Measurements from ENCODE around the gene AHSA1. TPM values are rescaled to one million over a fixed set of nuclear protein-coding genes. Genes with fewer than 3 reads are reported as not detected.
A peak's percentile ranks its signal among the peaks of the same experiment; 100 is the strongest.
"Not testable (repeated sequence)": the region's sequence is repeated elsewhere in the genome, so short reads cannot be mapped to it uniquely, and the experiment has no call there.

AHSA1 gene
- total RNA-seq: 231 TPM
- long read RNA-seq, transcript AHSA1-201 (9 exons, 1,402 nt): major isoform, 138 of 147 reads
- long read RNA-seq, partial matches to known transcripts: 0 of 147 reads
- long read RNA-seq, other reads (novel, unspliced or antisense): 8 of 147 reads

GRCh38 chr14:77457522-77458248 lies at the start of gene AHSA1, which contains the start of gene VIPAS39:
Gene AHSA1 (plus strand): TSS chr14:77458093. CDS start chr14:77458190, 97 bp downstream.
Gene VIPAS39 (minus strand): TSS chr14:77457601. CDS start chr14:77454102, 3,499 bp downstream.
- peak; percentile 99 for ATAC-seq
- peak; percentile 93 for DNase-seq
- intact Hi-C loops (cut with micrococcal nuclease): loop anchor here (10.0 kb wide), 1 partner anchor 97 kb away; no protein-coding TSS in a partner anchor

- DNase-seq (no peak), ATAC-seq (no peak)
- intact Hi-C loops (cut with micrococcal nuclease): no loop called here
These were observed 48.8 kb upstream of the AHSA1 start for GRCh38 chr14:77409131-77409533.

- ATAC-seq; intact Hi-C loops (cut with micrococcal nuclease): not testable (repeated sequence)
These were observed 42.4 kb upstream of the AHSA1 start for GRCh38 chr14:77415403-77416030.

GRCh38 chr14:77416098-77416497 lies 41.8 kb upstream of the AHSA1 start:
- DNase-seq; intact Hi-C loops (cut with micrococcal nuclease); ATAC-seq: not testable (repeated sequence)

More at GRCh38 chr14:77415403-77416030, 42.4 kb upstream of the AHSA1 start:
- not testable (repeated sequence) for DNase-seq

GRCh38 chr14:77416836-77417235 lies 41.1 kb upstream of the AHSA1 start:
- intact Hi-C loops (cut with micrococcal nuclease): no loop called here
- ATAC-seq: no peak

GRCh38 chr14:77421201-77421600 lies 36.7 kb upstream of the AHSA1 start:
- DNase-seq (no peak), ATAC-seq (no peak)
- intact Hi-C loops (cut with micrococcal nuclease): no loop called here

More at GRCh38 chr14:77416836-77417235, 41.1 kb upstream of the AHSA1 start:
- DNase-seq: no peak

- ATAC-seq (no peak), DNase-seq (no peak)
- intact Hi-C loops (cut with micrococcal nuclease): no loop called here
These were observed 34.5 kb upstream of the AHSA1 start, which contains the start of gene NOXRED1 for GRCh38 chr14:77423423-77423822. Gene NOXRED1 (minus strand): TSS chr14:77423523. CDS start chr14:77422889, 634 bp downstream.

GRCh38 chr14:77424862-77425261 lies 33.0 kb upstream of the AHSA1 start:
- no peak for DNase-seq
- ATAC-seq: no peak
- intact Hi-C loops (cut with micrococcal nuclease): no loop called here

GRCh38 chr14:77426396-77426795 lies 31.5 kb upstream of the AHSA1 start:
- intact Hi-C loops (cut with micrococcal nuclease): no loop called here
- ATAC-seq (no peak), DNase-seq (no peak)

GRCh38 chr14:77436042-77436441 lies 21.9 kb upstream of the AHSA1 start:
- intact Hi-C loops (cut with micrococcal nuclease): no loop called here
- DNase-seq (no peak), ATAC-seq (no peak)

GRCh38 chr14:77438596-77438995 lies 19.3 kb upstream of the AHSA1 start:
- DNase-seq (no peak), ATAC-seq (no peak)
- intact Hi-C loops (cut with micrococcal nuclease): no loop called here

- intact Hi-C loops (cut with micrococcal nuclease): no loop called here
- no peak for ATAC-seq
- DNase-seq: no peak
These were observed 18.0 kb upstream of the AHSA1 start for GRCh38 chr14:77439861-77440260.

- peak; percentile 95 for ATAC-seq
- DNase-seq: no peak
- intact Hi-C loops (cut with micrococcal nuclease): no loop called here
These were observed 15.7 kb upstream of the AHSA1 start for GRCh38 chr14:77442196-77442595.

- no peak for DNase-seq
- ATAC-seq: no peak
- intact Hi-C loops (cut with micrococcal nuclease): loop anchor here (10.0 kb wide), 1 partner anchor 99 kb away; no protein-coding TSS in a partner anchor
These were observed 1.8 kb upstream of the AHSA1 start for GRCh38 chr14:77455966-77456640.

- intact Hi-C loops (cut with micrococcal nuclease): loop anchor here (10.0 kb wide), 1 partner anchor 98 kb away; no protein-coding TSS in a partner anchor
- DNase-seq (no peak), ATAC-seq (no peak)
These were observed 775 bp upstream of the AHSA1 start for GRCh38 chr14:77457115-77457521.

- intact Hi-C loops (cut with micrococcal nuclease): loop anchor here (10.0 kb wide), 1 partner anchor 96 kb away; no protein-coding TSS in a partner anchor
- ATAC-seq (peak; percentile 36), DNase-seq (no peak)
These were observed 507 bp downstream of the AHSA1 start for GRCh38 chr14:77458249-77458950.

GRCh38 chr14:77459072-77459723 lies 1.3 kb downstream of the AHSA1 start:
- no peak for DNase-seq
- intact Hi-C loops (cut with micrococcal nuclease): loop anchor here (10.0 kb wide), 1 partner anchor 96 kb away; no protein-coding TSS in a partner anchor
- ATAC-seq: no peak

GRCh38 chr14:77467801-77468200 lies 9.9 kb downstream of the AHSA1 start:
- intact Hi-C loops (cut with micrococcal nuclease): no loop called here

More at GRCh38 chr14:77467801-77468200, 9.9 kb downstream of the AHSA1 start:
- no peak for ATAC-seq
- DNase-seq: no peak
